Measurements from ENCODE around the gene GRAMD4. TPM values are rescaled to one million over a fixed set of nuclear protein-coding genes. Genes with fewer than 3 reads are reported as not detected.

The GRAMD4 gene
- total and polyA plus RNA-seq, 10 of the 15 experiments (the other 5 are each of a cell fraction or from before 2014, with no cell fraction given): 0.21 to 45.5 (median 10.6) TPM

DNA sequence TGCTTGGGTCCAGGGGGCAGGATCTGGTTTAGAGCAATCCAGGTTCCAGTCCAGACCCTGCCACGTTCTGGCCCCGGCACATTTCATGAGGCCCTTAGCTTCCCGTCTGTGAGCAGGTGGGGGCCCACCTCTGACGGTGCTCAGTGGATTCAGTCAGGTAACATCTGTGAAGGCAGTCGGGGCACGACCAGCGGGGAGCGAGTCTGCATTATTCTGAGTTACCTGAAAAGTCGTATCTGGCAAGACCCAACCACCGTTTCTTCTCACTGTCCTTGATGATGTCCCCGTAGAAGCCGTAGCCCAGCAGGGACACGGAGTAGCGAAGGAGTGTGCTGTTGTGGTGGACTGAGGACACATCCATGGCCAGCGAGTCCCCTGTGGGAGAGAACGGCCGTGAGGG lies 78.9 kb downstream of the GRAMD4 start:
- intact Hi-C loops (cut with micrococcal nuclease; ENCODE audit: unreplicated experiment) (no loop called here), in situ Hi-C loops (cut with MboI) (no loop called here)
- H3K4me2 ChIP-seq (ENCODE audit: control insufficient read depth, insufficient read depth): no peak overlapping the region
- ChIA-PET RAD21 (ENCODE audit: unreplicated experiment) (no interaction called here), POLR2A (no interaction called here), SMC1A (ENCODE audit: uncharacterized antibody, unreplicated experiment) (interaction anchor here (0.9 kb wide), 1 partner anchor 104 kb away, joined by 3 read pairs; no protein-coding TSS in a partner anchor), CTCF (no interaction called here)
- no peaks in the 10 kb centered on the region for H3K4me1 ChIP-seq (ENCODE audit: control insufficient read depth, insufficient read depth, low read length)
- no peak overlapping the region for H3K9ac ChIP-seq (ENCODE audit: control insufficient read depth, insufficient read depth, low read length)
- no peaks in the 10 kb centered on the region for H4K20me1 ChIP-seq (ENCODE audit: control insufficient read depth, insufficient read depth)
- H3K79me2 ChIP-seq (ENCODE audit: control insufficient read depth, insufficient read depth, low read length): no peaks in the 10 kb centered on the region
- DNase-seq (ENCODE audit: low read depth, low spot score) (no peak), FAIRE-seq (no peak), ATAC-seq (no peak)
- no TSS peak for BruUV-seq (replicated peaks)
- no peaks in the 10 kb centered on the region for H3K9me3 ChIP-seq (replicated peaks; ENCODE audit: control insufficient read depth, insufficient read depth, low read length)
- no peak overlapping the region for H2AFZ ChIP-seq (ENCODE audit: control insufficient read depth, low read depth, low read length)
- no peak overlapping the region for H3K27ac ChIP-seq (ENCODE audit: control insufficient read depth, insufficient read depth)
- TF ChIP-seq TARDBP (IDR thresholded peaks at IDR 0.05; ENCODE audit: borderline replicate concordance) (no peak), NR2C1 (IDR thresholded peaks at IDR 0.05) (no peak), SIN3A (IDR thresholded peaks at IDR 0.05; ENCODE audit: low read depth, low read length) (no peak), SMAD5 (IDR thresholded peaks at IDR 0.05; ENCODE audit: low read depth) (no peak), PAX5 (IDR thresholded peaks at IDR 0.05; ENCODE audit: borderline replicate concordance, low read depth, low read length) (no peak), WRNIP1 (IDR thresholded peaks at IDR 0.05; ENCODE audit: borderline replicate concordance, low read depth, low read length) (no peak), KAT2A (conservative IDR thresholded peaks at IDR 0.05; ENCODE audit: control insufficient read depth, low read depth, low read length) (no peak), PML (IDR thresholded peaks at IDR 0.05; ENCODE audit: low read length) (no peak), CREM (IDR thresholded peaks at IDR 0.05; ENCODE audit: low read depth) (no peak)
- TF ChIP-seq, protein P1, sequence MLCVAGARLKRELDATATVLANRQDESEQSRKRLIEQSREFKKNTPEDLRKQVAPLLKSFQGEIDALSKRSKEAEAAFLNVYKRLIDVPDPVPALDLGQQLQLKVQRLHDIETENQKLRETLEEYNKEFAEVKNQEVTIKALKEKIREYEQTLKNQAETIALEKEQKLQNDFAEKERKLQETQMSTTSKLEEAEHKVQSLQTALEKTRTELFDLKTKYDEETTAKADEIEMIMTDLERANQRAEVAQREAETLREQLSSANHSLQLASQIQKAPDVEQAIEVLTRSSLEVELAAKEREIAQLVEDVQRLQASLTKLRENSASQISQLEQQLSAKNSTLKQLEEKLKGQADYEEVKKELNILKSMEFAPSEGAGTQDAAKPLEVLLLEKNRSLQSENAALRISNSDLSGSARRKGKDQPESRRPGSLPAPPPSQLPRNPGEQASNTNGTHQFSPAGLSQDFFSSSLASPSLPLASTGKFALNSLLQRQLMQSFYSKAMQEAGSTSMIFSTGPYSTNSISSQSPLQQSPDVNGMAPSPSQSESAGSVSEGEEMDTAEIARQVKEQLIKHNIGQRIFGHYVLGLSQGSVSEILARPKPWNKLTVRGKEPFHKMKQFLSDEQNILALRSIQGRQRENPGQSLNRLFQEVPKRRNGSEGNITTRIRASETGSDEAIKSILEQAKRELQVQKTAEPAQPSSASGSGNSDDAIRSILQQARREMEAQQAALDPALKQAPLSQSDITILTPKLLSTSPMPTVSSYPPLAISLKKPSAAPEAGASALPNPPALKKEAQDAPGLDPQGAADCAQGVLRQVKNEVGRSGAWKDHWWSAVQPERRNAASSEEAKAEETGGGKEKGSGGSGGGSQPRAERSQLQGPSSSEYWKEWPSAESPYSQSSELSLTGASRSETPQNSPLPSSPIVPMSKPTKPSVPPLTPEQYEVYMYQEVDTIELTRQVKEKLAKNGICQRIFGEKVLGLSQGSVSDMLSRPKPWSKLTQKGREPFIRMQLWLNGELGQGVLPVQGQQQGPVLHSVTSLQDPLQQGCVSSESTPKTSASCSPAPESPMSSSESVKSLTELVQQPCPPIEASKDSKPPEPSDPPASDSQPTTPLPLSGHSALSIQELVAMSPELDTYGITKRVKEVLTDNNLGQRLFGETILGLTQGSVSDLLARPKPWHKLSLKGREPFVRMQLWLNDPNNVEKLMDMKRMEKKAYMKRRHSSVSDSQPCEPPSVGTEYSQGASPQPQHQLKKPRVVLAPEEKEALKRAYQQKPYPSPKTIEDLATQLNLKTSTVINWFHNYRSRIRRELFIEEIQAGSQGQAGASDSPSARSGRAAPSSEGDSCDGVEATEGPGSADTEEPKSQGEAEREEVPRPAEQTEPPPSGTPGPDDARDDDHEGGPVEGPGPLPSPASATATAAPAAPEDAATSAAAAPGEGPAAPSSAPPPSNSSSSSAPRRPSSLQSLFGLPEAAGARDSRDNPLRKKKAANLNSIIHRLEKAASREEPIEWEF (IDR thresholded peaks at IDR 0.05; ENCODE audit: insufficient replicate concordance, low read depth, low read length): no peak
- TF ChIP-seq, protein P2, sequence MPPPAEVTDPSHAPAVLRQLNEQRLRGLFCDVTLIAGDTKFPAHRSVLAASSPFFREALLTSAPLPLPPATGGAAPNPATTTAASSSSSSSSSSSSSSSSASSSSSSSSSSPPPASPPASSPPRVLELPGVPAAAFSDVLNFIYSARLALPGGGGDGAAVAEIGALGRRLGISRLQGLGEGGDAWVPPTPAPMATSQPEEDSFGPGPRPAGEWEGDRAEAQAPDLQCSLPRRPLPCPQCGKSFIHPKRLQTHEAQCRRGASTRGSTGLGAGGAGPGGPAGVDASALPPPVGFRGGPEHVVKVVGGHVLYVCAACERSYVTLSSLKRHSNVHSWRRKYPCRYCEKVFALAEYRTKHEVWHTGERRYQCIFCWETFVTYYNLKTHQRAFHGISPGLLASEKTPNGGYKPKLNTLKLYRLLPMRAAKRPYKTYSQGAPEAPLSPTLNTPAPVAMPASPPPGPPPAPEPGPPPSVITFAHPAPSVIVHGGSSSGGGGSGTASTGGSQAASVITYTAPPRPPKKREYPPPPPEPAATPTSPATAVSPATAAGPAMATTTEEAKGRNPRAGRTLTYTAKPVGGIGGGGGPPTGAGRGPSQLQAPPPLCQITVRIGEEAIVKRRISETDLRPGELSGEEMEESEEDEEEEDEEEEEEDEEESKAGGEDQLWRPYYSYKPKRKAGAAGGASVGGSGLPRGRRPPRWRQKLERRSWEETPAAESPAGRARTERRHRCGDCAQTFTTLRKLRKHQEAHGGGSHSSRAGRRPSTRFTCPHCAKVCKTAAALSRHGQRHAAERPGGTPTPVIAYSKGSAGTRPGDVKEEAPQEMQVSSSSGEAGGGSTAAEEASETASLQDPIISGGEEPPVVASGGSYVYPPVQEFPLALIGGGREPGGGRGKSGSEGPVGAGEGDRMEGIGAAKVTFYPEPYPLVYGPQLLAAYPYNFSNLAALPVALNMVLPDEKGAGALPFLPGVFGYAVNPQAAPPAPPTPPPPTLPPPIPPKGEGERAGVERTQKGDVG (CRISPR knock-in tag; IDR thresholded peaks at IDR 0.05): no peak
- H3K4me3 ChIP-seq: no peak overlapping the region
- H3K36me3 ChIP-seq (ENCODE audit: control insufficient read depth in 2 of 2, insufficient read depth in 2 of 2, low read length in 1 of 2): peaks cover 16 to 35% of the 10 kb centered on the region in 2 experiments; a peak in 3 of 4 replicates
- 97% methylated on average over 17 of the region's 17 CpGs for WGBS (ENCODE audit: insufficient coverage, insufficient replicate concordance, low lambda C conversion rate, missing lambda C conversion rate)
- H3K27me3 ChIP-seq (replicated peaks in 1 of 2; ENCODE audit: control insufficient read depth in 2 of 2, insufficient read depth in 2 of 2, low read length in 1 of 2): no peaks in the 10 kb centered on the region
